Stomach smooth muscle (tissue), 2 donors: ENCODE measurements around the gene CAPNS1.

Experiments
- H3K27ac ChIP-seq: one replicate; pipeline ENCODE4 v1.7.0; 2013; ENCODE audit warnings: mild to moderate bottlenecking, low read length, inconsistent platforms
- H3K27me3 ChIP-seq, 2 donors: one replicate each; pipeline ENCODE4 v1.7.0; 2013; ENCODE audit warnings: low read length in 2 of 2; ENCODE audit not compliant: insufficient read depth in 2 of 2, control insufficient read depth in 1 of 2
- H3K36me3 ChIP-seq, 2 donors: one replicate each; pipeline ENCODE4 v1.7.0; 2013; ENCODE audit warnings: low read length in 2 of 2; ENCODE audit not compliant: control insufficient read depth in 2 of 2, insufficient read depth in 2 of 2
- H3K4me1 ChIP-seq: one replicate; pipeline ENCODE4 v1.7.0; 2013; ENCODE audit warnings: low read length; ENCODE audit not compliant: control insufficient read depth, insufficient read depth
- H3K4me3 ChIP-seq, 2 donors: one replicate each; pipeline ENCODE4 v1.7.0; 2013; ENCODE audit warnings: low read length in 2 of 2
- H3K9ac ChIP-seq, 2 donors: one replicate each; pipeline ENCODE4 v1.7.0; 2013; ENCODE audit warnings: low read length in 2 of 2, mild to moderate bottlenecking in 1 of 2
- H3K9me3 ChIP-seq, 2 donors: one replicate each; pipeline ENCODE4 v1.7.0; 2013; ENCODE audit warnings: low read length in 2 of 2; ENCODE audit not compliant: control insufficient read depth in 2 of 2
- donor health status: healthy.
- donor health status: Pancreatic carcinoma.

Gene CAPNS1

DNA sequence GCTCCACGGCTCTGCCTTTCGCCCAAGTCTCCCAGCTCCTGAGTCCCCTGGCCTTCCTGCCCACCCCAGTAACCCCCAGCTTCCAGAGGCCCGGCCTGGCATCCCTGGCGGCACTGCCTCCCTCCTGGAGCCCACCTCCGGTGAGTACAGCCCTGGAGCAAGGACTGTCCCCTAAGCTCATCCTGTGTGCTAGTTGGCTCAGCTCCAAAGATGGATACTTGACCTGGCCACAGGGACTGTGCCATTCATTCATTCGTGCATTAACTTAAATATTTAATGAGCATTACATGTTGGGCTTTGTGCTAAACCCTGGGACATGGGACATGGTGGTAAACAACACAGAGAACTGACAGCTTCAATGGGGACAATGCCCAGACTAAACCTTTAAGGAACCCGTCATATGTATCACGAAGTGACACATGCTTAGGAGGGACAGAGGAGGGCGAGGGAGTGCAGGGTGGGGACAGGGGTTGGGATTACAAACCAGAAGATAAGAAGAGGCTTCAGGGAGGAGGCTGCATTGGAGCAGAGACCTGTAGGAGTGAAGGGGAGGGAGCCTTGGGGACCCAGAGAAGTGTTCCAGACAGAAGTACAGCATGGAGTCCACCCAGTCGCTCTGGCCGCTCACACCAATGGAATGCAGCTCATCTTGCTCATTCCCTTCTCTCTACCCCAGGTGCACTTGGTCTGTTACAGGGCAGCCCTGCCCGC lies 35.9 kb upstream of the CAPNS1 start:
- Histone ChIP-seq H3K9me3 (no peaks in the 10 kb centered on the region), H3K4me1 (no peaks in the 10 kb centered on the region), H3K4me3 (no peak overlapping the region), H3K36me3 (peaks cover 0 to 3% of the 10 kb centered on the region in 2 donors), H3K27me3 (no peaks in the 10 kb centered on the region), H3K27ac (no peak overlapping the region), H3K9ac (no peak overlapping the region)

DNA sequence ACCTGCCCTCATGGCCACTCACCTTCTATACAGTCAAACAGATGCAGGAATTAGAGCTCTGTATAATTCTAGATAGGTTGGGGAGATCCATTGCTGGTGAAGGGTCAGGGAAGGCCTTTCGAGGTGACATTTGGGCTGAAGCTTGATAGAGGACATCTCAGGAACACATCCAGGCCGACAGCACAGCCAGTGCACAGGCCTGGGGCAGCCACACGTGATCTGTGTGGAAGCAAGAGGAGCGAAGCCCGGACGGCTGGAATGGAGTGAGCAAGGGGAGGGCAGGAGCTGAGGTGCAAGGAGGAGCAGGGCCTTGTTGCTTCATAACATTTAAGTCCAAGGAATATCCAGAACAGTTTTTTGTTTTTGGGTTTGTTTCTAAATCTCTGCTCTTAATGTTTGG lies 33.4 kb upstream of the CAPNS1 start:
- Histone ChIP-seq H3K27ac (no peak overlapping the region), H3K4me3 (no peak overlapping the region), H3K4me1 (no peaks in the 10 kb centered on the region), H3K9me3 (no peaks in the 10 kb centered on the region), H3K9ac (no peak overlapping the region), H3K36me3 (peaks cover 3 to 4% of the 10 kb centered on the region in 2 donors), H3K27me3 (no peaks in the 10 kb centered on the region)

DNA sequence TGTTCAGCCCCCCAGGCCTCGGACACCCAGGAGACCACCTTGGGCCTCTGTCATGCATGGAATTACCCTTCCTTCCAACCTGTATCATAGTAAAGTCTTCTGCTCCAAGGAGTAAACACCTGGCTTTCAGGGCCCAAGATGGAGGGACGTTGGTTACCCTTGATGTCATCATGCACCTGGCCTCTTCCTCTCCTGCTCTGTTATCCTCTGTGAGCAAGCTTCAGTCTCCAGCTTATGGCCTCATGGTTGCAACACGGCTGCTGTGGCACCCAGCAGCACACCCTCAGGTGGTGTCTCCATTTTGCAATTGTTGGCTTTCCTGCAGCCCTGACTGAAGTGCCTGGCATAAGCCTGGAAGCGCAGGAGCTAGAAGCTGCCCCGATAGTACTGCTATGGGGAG lies 32.9 kb upstream of the CAPNS1 start:
- Histone ChIP-seq H3K27ac (no peak overlapping the region), H3K27me3 (no peaks in the 10 kb centered on the region), H3K4me3 (no peak overlapping the region), H3K36me3 (peaks cover 3 to 6% of the 10 kb centered on the region in 2 donors), H3K4me1 (no peaks in the 10 kb centered on the region), H3K9ac (no peak overlapping the region), H3K9me3 (no peaks in the 10 kb centered on the region)

DNA sequence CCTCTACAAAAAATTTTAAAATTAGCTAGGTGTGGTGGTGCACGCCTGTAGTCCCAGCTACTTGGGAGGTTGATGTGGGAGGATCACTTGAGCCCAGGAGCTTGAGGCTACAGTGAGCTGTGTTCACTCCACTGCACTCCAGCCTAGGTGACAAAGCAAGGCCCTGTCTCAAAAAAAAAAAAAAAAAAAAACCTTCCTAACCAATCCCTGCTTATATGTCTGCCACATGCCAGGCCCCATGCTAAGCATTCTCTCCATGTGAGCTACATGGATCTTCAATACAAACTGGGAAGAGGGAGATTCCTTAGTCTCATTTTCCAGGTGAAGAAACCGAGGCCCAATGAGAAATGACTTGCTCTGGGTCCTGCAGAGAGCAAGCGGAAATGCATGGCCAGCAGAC lies 31.2 kb upstream of the CAPNS1 start:
- H3K36me3 ChIP-seq: peaks cover 9 to 16% of the 10 kb centered on the region in 2 donors
- no peaks in the 10 kb centered on the region for H3K9me3 ChIP-seq
- no peak overlapping the region for H3K9ac ChIP-seq
- H3K27me3 ChIP-seq: no peaks in the 10 kb centered on the region
- H3K4me3 ChIP-seq: no peak overlapping the region
- peaks cover 7% of the 10 kb centered on the region for H3K4me1 ChIP-seq
- H3K27ac ChIP-seq: no peak overlapping the region

DNA sequence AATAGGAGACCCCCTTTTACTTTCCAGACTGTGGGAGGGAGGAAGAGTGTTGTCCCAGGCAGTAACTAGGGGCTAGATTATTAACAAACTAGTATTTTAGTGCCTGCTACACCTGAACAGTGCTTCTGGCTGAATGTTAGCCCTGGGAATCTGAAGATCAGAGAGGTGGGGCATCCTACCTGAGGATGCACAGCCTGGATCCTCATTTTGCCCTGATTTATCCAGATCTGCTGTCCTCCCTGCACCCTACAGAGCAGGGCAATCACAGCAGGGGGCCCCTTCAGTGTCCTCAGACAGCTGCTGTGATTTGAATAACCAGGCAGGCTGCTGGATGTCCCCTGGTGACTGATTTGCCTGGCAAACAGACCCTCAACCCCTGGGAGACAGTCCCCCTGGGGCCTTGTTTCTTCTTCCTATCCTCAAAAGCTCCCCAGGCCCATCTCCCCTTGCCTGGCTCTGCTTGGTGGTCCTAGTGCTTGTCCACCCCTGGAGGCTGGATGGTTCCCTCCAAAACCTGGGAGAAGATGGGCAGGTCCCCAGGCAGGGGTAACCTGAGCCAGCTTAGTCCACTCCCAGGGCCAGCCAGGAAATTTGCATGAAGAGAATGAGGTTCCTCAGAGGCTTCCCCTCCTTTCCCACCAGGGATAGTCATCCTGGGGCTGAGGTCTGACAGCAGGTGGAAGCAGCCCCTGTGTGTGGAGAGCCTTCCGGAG lies 29.2 kb upstream of the CAPNS1 start, which contains the start of gene OVOL3:
OVOL3 (plus strand) TSS at position 657 of the 713 bp plus-strand sequence. CDS start 60 bp downstream, outside the sequence.
- Histone ChIP-seq H3K4me3 (no peak within 1 kb of the TSS), H3K9me3 (no peaks in the 10 kb centered on the region), H3K27ac (no peak within 1 kb of the TSS), H3K27me3 (no peaks in the 10 kb centered on the region), H3K36me3 (peaks cover 9 to 16% of the 10 kb centered on the region in 2 donors), H3K4me1 (peaks cover 20% of the 10 kb centered on the region), H3K9ac (no peak within 1 kb of the TSS)

DNA sequence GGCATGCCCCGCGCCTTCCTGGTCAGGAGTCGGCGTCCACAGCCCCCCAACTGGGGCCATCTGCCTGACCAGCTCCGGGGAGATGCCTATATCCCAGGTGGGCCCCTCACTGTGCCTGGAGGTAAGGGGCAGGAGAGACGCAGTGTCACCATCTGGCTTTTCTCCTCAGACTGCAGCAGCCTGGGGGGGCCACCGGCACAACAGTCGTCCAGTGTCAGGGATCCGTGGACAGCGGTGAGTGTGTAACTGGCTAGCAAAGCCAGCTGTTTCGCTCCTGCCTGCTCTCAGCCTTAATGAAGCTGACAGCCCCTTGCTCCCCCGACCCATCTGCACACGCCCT lies 28.7 kb upstream of the CAPNS1 start:
- no peaks in the 10 kb centered on the region for H3K9me3 ChIP-seq
- peaks cover 9 to 16% of the 10 kb centered on the region in 2 donors for H3K36me3 ChIP-seq
- H3K27ac ChIP-seq: no peak overlapping the region
- no peak overlapping the region for H3K4me3 ChIP-seq
- no peaks in the 10 kb centered on the region for H3K27me3 ChIP-seq
- no peak overlapping the region for H3K9ac ChIP-seq
- H3K4me1 ChIP-seq: peaks cover 24% of the 10 kb centered on the region

DNA sequence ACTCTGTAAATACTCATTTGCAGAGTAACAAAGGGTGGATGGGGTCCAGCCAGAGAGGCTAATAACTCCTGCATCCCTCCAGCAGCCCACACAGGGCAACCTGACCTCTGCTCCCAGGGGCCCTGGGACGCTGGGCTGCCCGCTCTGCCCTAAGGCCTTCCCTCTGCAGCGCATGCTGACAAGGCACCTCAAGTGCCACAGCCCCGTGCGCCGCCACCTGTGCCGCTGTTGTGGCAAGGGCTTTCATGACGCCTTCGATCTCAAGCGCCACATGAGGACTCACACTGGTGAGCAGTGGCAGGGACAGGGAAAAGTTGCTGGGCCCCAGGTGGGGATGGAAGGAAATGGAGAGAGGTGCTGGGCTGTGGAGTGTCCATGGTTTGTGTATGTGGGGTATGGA lies 27.2 kb upstream of the CAPNS1 start:
- H3K27ac ChIP-seq: no peak overlapping the region
- no peaks in the 10 kb centered on the region for H3K27me3 ChIP-seq
- peaks cover 7 to 16% of the 10 kb centered on the region in 2 donors for H3K36me3 ChIP-seq
- peaks cover 32% of the 10 kb centered on the region for H3K4me1 ChIP-seq
- no peak overlapping the region for H3K4me3 ChIP-seq
- no peaks in the 10 kb centered on the region for H3K9me3 ChIP-seq
- H3K9ac ChIP-seq: no peak overlapping the region

DNA sequence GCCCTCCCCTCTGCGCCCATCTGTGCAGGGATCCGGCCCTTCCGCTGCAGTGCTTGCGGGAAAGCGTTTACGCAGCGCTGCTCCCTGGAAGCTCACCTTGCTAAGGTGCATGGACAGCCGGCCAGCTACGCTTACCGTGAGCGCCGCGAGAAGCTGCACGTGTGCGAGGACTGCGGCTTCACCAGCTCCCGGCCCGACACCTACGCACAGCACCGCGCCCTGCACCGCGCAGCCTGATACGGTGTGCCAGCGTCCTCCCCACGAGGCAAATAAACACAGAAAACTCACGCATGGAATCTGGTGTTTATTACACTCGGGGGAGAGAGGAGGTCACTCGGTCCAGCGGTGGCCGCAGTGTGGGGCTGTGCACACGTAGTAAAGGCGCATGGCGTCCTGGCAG lies 26.4 kb upstream of the CAPNS1 start:
- H3K27me3 ChIP-seq: no peaks in the 10 kb centered on the region
- no peaks in the 10 kb centered on the region for H3K9me3 ChIP-seq
- peaks cover 9 to 16% of the 10 kb centered on the region in 2 donors for H3K36me3 ChIP-seq
- H3K27ac ChIP-seq: no peak overlapping the region
- H3K4me3 ChIP-seq: peak overlapping the region in 1 of 2 donors; percentile 92
- peak overlapping the region in 1 of 2 donors; percentile 89 for H3K9ac ChIP-seq
- H3K4me1 ChIP-seq: peaks cover 34% of the 10 kb centered on the region

DNA sequence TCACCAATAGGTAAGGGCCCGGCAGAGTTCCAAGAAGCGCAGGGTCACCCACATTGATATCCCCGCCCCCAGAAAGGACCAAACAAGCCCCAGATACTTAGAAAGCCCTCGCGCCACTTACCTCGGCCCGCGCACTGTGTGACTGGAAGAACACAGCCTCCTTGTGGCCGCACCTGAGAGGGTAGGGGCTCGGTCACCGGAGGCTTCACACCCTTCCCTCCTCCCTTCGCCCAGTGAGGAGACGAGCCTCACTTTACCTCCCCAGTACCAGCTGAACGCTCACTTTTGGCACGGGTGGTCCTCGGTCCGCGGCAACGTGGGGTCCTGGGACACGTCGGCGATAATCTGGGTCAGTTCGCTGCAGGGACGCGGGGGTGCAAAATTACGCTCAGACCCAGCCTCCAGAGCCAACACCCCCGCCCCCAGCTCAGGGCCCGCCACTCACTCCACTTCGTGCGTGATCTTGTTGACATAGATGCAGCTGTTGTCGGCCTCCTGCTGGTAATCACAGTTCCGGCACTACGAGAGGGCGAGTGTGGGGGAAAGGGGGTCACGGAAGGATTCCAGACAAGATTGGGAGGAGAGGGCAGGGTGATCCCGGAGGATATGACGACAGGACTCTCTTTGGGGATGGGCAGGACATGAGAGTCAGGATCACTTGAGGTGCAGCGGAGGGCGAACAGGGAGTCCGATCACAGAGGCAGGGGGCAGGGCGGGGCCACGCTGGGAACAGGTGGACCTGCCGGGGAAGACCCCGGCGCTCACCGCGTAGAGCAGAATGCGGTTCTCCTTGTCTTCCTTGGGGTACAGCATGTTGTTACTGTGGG lies 25.8 kb upstream of the CAPNS1 start:
- peak overlapping the region; percentile 84 to 92 for H3K4me3 ChIP-seq
- H3K27me3 ChIP-seq: no peaks in the 10 kb centered on the region
- no peaks in the 10 kb centered on the region for H3K9me3 ChIP-seq
- peak overlapping the region; percentile 82 for H3K27ac ChIP-seq
- H3K36me3 ChIP-seq: peaks cover 9 to 19% of the 10 kb centered on the region in 2 donors
- peaks cover 34% of the 10 kb centered on the region for H3K4me1 ChIP-seq
- peak overlapping the region; percentile 88 to 89 for H3K9ac ChIP-seq

DNA sequence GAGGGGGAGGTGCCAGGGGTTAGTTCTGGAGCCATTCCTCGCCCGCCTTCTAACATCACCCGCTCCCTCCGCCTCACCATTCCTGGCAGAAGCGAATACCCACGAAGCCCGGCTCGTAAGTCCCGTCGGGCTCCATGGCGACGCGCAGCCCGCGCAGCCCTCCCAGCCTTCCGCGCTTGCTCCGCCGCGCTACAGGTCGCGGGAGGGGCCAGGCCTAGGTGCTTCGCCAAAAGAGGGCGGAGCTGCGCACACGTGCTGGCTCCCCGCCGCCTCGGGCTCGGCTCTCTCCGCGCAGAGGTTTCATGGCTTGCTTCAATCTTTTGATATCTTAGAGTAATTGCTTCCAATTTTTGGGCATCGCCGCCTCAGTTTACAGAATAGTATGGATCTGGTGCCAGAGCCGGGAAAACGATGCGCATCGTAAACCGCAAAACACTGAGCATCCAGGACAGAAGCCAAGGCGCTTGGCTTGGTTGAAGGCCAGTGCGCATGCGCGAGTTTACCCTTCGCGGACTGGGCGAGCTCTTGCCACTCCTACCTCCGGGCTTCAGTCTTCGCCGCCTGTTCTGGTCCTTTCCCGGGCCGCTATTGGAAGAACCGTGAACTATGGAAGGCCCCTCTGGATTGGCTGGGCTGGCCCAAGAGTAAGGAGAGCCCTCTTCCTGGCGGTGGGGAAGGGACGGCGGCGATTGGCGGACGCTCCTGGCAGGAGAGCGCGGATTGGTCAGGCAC lies 25.0 kb upstream of the CAPNS1 start, which contains the start of gene POLR2I:
POLR2I (minus strand) TSS at position 155 of the 732 bp plus-strand sequence; CDS start at position 136, 19 bp downstream.
- H3K27ac ChIP-seq: peak within 1 kb of the TSS; percentile 82
- peak within 1 kb of the TSS; percentile 88 to 89 for H3K9ac ChIP-seq
- peak within 1 kb of the TSS; percentile 86 to 92 for H3K4me3 ChIP-seq
- no peaks in the 10 kb centered on the region for H3K9me3 ChIP-seq
- H3K27me3 ChIP-seq: no peaks in the 10 kb centered on the region
- peaks cover 9 to 24% of the 10 kb centered on the region in 2 donors for H3K36me3 ChIP-seq
- peaks cover 34% of the 10 kb centered on the region for H3K4me1 ChIP-seq
